ENCODE results near the gene PRKCSH.

Gene PRKCSH

DNA sequence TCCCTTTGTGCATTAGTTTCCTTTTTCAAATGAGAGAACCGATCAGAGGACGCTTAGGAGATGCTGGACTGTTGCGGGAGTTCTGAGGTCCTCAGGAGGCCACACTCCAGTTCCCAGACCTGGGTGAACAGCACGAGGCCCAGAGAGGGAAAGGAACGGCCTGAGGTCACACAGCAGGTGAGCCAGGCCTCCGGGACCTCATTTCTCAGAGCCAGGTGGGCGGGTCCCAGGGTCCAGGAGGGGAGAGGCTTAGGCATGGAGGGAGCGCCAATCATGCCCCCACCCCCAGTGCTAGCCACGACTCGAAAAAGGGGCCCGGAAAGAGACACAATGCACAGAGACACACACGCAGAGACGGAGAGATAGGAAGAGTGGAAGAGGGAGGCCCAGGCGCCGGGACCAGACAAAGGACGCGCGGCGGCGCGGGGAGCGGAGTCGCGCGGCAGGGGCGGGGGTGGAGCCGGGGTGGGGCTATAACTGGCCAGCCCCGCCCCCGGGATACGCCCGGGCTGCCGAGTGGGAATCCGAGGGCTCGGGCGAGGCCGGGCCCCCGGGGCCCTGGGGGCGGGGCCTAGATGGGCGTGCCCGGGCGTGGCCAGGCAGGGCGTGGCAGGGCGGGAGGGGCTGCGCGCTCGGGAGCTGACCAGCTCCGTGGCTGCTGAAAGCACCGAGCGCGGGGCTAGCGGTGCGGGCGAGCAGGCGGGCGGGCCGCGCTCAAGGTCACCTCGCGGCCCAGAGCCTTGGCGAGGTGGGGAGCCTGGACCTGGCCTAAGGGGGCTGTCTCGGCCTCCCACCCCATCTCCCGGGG is 43.9 kb downstream of the PRKCSH start:
- DNase-seq, result no peak

DNA sequence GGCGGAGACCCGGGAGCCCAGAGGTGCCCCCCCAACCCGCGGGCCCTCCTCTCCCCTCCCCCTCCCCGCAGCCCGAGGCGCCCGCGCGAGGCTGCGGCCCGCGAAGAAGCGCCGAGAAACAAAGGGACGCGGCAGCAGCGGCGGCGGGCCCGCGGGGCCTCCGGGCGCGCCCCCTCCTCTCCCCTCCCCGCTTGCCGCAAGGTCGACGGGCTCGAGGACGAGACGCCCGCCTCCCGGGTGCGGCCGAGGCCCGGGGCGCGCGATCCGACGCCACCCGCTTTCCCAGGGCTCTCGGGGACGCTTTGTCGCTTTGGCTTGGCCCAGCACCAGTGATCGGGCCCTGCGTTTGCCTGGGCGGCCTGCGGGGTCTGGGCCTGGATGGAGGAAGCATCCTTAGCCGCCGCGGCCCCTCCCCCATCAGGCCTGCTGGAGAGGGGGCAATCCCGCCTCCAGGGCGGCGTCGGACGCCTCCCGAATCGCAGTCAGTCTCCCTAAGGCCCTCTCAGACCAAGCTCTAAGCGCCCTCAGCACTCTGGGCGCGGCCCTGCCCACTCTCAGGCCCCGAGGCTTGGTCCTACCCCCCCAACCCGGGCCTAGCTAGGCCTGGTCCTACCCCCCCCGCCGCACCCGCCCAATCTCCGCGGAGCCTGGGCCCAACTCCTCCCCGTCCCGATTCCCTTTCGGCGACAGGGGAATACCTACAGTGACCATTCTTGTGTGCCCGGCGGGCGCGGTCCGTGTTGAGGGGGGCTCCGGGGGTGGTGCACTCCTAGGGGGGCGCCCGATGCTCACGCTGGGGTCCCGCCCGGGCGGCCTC is 44.7 kb downstream of the PRKCSH start:
- no peak for DNase-seq

DNA sequence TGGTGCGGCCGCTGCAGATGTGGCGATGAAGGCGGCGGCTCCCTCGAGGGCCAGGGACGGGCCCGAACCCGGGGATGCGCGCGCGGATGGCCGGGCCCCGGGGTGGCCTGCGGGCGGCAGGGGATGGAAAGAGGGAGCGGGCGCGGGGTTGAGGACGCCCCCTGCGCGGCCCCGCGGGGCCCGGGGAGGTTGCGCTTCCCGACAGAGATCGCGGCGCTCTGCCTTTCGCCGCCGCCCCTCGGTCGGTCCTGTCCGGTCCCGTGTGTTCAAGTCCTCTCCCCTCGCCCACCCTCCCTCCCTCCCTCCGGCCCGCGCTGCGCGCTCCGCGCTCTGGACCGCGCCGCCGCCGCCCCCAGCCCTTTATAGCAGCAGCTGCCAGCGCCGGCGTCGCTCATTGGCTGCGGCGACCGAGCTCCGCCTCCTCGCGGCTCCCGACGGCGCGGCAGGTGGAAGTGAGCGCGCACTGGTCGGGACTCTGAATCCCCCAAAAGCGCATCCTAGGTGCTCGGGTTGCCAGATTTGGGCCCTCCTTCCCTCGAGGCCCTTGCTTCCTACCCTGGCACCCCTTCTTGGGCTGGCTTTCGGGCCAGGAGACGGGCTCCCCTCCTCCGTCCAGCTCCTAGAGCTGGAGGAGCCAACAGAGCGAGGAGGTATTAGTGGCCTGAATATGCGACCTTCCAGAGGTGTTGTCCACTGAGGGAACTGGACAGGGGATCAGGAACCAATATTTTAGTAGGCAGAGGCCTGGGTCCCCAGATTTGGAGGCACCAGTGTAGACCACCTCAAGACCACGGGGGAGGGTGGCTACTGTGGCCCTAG is 45.5 kb downstream of the PRKCSH start, which contains the start of gene ELAVL3:
Gene ELAVL3 (minus strand): TSS at position 332 of the 819 bp plus-strand sequence. CDS start 438 bp downstream, outside the sequence.
- peak; percentile 61 for DNase-seq

DNA sequence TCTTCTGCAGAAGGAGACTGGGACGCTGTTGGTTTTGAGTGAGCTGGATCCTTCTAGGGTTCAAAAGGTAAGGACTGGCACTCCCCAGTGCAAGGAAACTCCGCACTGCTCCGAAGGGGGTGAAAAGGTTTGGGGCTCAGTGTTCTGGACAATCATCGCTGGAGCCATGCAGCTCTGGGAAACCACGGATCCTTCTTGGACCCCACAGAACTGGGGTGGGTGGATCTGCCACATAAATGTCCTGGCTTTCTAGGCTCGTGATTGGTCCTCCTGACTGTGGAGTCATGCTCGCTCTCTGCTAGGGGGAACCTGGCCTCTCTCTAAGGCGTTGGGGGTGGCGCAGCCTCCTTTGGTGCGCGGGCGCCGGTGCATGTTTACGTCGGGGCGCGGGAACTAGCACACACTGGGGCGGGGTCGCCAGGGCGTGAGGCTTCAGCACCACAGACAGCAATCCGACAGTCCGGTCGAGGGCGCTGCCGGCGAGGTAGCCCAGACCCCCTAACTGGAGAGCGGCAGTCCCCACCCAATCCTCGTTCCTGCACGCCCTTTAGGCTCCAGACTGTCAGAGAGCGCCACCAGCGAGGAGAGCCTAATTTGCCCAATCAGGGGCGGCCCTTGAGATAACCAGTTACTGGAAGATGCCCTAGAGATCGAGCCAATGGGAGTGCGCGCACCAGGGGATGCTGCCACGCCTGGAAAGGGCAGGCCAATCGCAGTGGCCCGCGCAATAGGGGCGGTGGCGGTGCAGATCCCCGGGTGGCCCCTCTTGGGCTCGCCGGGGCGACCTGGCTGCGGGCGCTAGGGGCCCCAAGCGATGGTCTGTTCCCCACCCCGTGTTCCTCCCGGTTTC is 46.3 kb downstream of the PRKCSH start:
- DNase-seq, result peak; percentile 93

- DNase-seq, result peak; percentile 84
Observed at GRCh38 chr19:11482384-11483050, 47.1 kb downstream of the PRKCSH start.

DNA sequence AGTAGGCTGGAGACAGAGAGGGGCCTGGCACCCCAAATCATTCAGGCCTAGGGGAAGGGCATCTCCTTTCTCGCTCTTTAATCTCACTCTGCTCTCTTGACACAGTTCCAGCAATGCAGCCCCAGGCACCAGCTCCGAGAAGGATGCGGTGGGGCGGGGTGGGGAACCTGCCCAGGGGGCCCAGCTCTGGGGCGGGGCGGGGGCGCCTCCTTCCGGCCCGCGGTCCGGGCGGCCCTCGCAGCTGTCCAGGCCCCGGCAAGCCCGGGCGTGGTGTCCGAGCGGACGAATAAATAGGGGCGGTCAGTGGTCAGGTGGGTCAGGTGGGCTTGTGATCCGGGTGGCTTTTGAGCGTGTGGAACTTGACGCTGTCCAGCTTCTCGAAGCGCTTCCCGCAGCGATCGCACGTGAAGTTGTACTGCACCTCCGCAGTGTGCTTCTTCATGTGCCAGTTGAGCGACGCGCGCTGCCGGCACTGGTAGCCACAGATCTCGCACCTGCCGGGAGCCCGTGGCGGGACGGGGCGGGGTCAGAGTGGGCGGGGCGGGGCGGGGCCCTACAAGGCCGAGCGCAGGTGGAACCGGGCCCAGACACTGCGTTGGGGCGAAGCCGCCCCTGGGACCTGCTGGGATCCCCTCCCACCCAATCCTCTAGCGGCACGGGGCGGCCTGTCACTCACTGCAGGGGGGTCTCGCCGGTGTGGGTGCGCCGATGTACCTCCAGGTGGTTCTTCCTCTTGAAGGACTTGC is 48.1 kb downstream of the PRKCSH start:
- no peak for DNase-seq

- DNase-seq, result no peak
Observed at GRCh38 chr19:11485245-11485837, 49.9 kb downstream of the PRKCSH start.

DNA sequence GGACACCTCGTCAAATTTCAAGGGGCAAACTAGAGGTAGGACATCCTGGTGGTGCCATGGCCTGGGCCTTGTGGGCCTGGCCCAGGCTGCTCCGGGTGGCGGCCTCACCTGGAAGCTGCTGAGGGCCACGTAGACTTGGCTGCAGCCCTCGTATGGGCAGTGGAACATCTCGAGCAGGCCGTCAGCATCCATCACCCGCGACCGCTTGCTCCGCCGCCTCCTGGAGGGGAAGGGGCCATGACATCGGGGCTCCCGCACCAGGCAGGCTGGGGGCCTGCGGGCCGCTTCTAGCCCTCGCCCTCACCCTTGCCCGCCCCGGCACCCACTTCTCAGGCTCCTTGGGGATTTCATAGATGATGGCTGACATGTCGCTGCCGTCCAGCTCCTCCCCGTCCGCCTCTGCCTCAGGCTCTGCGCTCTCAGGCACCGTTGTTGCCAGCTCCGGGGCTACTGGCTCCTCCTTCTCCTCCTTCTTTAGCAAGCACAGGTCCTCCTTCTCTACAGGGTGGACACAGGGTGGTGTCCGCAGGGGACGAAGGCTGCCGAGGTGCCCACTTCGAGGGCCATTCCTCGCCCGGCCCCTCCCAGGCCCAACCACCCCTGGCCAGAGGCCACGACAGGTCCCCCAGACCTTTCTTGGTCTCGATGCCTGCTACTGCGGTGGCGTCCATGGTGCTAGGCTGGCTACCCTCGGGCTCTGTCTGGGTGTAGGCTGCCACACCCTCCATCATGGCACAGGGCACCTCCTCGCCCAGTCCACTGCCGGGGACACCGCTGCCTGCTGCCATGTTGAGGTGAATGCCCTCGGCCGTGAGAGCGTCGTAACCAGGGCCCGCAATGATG is 51.4 kb downstream of the PRKCSH start:
- DNase-seq, result no peak

GRCh38 chr19:11489378-11489777 is 53.9 kb downstream of the PRKCSH start:
- no peak for DNase-seq

- no peak for DNase-seq
Observed at GRCh38 chr19:11494634-11495285, 59.3 kb downstream of the PRKCSH start.

GRCh38 chr19:11495481-11495880 is 60.0 kb downstream of the PRKCSH start:
- no peak for DNase-seq

DNA sequence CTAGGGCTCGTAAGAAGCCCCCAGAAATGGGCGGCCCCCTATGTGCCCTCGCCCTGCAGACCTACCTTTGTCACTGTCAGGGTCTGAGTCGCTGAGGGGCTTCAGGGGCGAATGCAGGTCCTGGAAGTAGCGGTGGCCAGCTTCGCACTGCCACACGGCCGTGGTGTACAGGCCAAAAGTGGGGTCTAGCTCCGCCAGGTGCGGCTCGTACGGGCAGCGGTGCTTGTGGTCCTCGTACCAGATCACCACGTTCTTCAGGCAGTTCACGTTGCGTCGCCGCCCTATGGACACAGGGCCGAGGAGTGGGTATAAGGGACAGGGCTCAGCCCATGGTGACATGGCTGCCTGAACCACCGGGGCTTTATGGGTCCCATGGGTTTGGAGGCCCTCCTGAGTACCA is 60.5 kb downstream of the PRKCSH start:
- DNase-seq, result no peak

- DNase-seq, result peak; percentile 16
Observed at GRCh38 chr19:11496391-11497163, 61.1 kb downstream of the PRKCSH start.

GRCh38 chr19:11499220-11499726 is 63.8 kb downstream of the PRKCSH start:
- DNase-seq, result no peak

GRCh38 chr19:11499890-11500420 is 64.5 kb downstream of the PRKCSH start:
- no peak for DNase-seq

Data from NCI-H2171 treated with DMSO at 0.1 percent for 48 hours (cell line).